Activated CD8-positive, alpha-beta T cell treated with anti-CD3 and anti-CD28 coated beads for 36 hours (primary cell): ENCODE data around the gene LHB. TPM values are rescaled to one million over a fixed set of nuclear protein-coding genes. Genes with fewer than 3 reads are reported as not detected.

Experiments
- ATAC-seq: fragments of 200-7000 bp; cut with Tn5 transposase; one replicate; pipeline ENCODE4 v1.10.0; 2021; ENCODE audit warnings: mild to moderate bottlenecking, moderate library complexity
- CTCF ChIA-PET: fragments of 350-600 bp; sonication (Branson Sonifier 250); formaldehyde crosslinking; loops from one replicate; lab custom pipeline; 2021; ENCODE audit warnings: antibody characterized with exemption; lab: Charles Lee
- POLR2A ChIA-PET: fragments of 350-600 bp; sonication (Branson Sonifier 250); formaldehyde crosslinking; loops from one replicate; lab custom pipeline; 2021; ENCODE audit warnings: antibody characterized with exemption; lab: Charles Lee
- DNase-seq: peaks from one replicate; pipeline ENCODE4 v3.0.0-alpha.2; 2020
- H3K27ac Mint-ChIP-seq: one replicate; pipeline ENCODE4 v1.8.0; 2021; ENCODE audit warnings: mild to moderate bottlenecking, mixed read lengths
- H3K27me3 Mint-ChIP-seq: one replicate; pipeline ENCODE4 v1.8.0; 2021; ENCODE audit warnings: mixed read lengths
- H3K36me3 Mint-ChIP-seq: one replicate; pipeline ENCODE4 v1.8.0; 2021; ENCODE audit warnings: low read depth, mixed read lengths
- H3K4me1 Mint-ChIP-seq: one replicate; pipeline ENCODE4 v1.8.0; 2021; ENCODE audit warnings: low read depth, mixed read lengths
- H3K4me3 Mint-ChIP-seq: one replicate; pipeline ENCODE4 v1.8.0; 2021; ENCODE audit warnings: mild to moderate bottlenecking, moderate library complexity, mixed read lengths
- H3K9me3 Mint-ChIP-seq: one replicate; pipeline ENCODE4 v1.8.0; 2021; ENCODE audit warnings: mixed read lengths
- CTCF ChIP-seq: fragments of 200-600 bp; IDR thresholded peaks from one replicate; pipeline ENCODE4 v1.8.0; 2022; ENCODE audit warnings: antibody characterized with exemption, mild to moderate bottlenecking
- intact Hi-C: fragments of 100-400 bp; cut with micrococcal nuclease; formaldehyde crosslinking; loops from one replicate; pipeline ENCODE4 v1.10.0; 2022
- total RNA-seq, 2 experiments: library from RNA; stranded (reverse); gene quantifications; one replicate each; pipeline ENCODE4 v1.2.3, GENCODE V29; 2021

LHB gene
- total RNA-seq, 2 experiments from 2014 or later, result not detected

- DNase-seq (peak; percentile 100), ATAC-seq (peak; percentile 95)
- intact Hi-C loops, result no loop called here
- peak within 1 kb of the TSS; percentile 98 for H3K27ac Mint-ChIP-seq
- no peaks in the 10 kb centered on the region for H3K27me3 Mint-ChIP-seq
- H3K4me1 Mint-ChIP-seq, result peaks cover 42% of the 10 kb centered on the region
- H3K36me3 Mint-ChIP-seq, result peaks cover 29% of the 10 kb centered on the region
- CTCF ChIA-PET, result interaction anchor here (0.7 to 5.7 kb wide), 40 partner anchors 8 to 348 kb away, joined by 3 to 101 read pairs (median 5); partner anchors contain the start of genes BAX, CGB7, DHDH and LIN7B
- H3K4me3 Mint-ChIP-seq, result peak within 1 kb of the TSS; percentile 95
- POLR2A ChIA-PET, result interaction anchor here (0.6 to 3.5 kb wide), 17 partner anchors 9 to 670 kb away, joined by 3 to 18 read pairs (median 4); partner anchors contain the start of genes FTL and LIN7B
- peak; percentile 97 for TF ChIP-seq CTCF
- no peaks in the 10 kb centered on the region for H3K9me3 Mint-ChIP-seq
These were observed 23.5 kb downstream of the LHB start, which contains the start of the genes GYS1 and RUVBL2 for GRCh38 chr19:48993175-48994034. GYS1 (minus strand) TSS chr19:48993309; CDS start chr19:48993112, 197 bp downstream. RUVBL2 (plus strand) TSS chr19:48993887; CDS start chr19:48993912, 25 bp downstream.

- Mint-ChIP-seq H3K4me1 (peaks cover 43% of the 10 kb centered on the region), H3K36me3 (peaks cover 34% of the 10 kb centered on the region), H3K27me3 (no peaks in the 10 kb centered on the region), H3K27ac (peak overlapping the region; percentile 91), H3K9me3 (no peaks in the 10 kb centered on the region), H3K4me3 (peak overlapping the region; percentile 95)
- ATAC-seq (no peak), DNase-seq (peak; percentile 39)
- TF ChIP-seq CTCF, result no peak
- ChIA-PET CTCF (interaction anchor here (0.9 to 5.7 kb wide), 27 partner anchors 7 to 347 kb away, joined by 3 to 101 read pairs (median 6); partner anchors contain the start of genes BAX, CGB7, DHDH and LIN7B), POLR2A (interaction anchor here (0.6 to 3.5 kb wide), 12 partner anchors 8 to 344 kb away, joined by 3 to 18 read pairs (median 5); partner anchors contain the start of genes FTL and LIN7B)
- intact Hi-C loops, result no loop called here
These were observed 24.2 kb downstream of the LHB start for GRCh38 chr19:48992581-48993174.

- H3K27ac Mint-ChIP-seq, result peak overlapping the region; percentile 91
- ChIA-PET POLR2A (interaction anchor here (0.6 to 3.5 kb wide), 7 partner anchors 8 to 116 kb away, joined by 3 to 12 read pairs (median 5); no protein-coding TSS in a partner anchor), CTCF (interaction anchor here (1.0 to 5.7 kb wide), 7 partner anchors 8 to 150 kb away, joined by 3 to 101 read pairs (median 6); partner anchors contain the start of gene BAX)
- intact Hi-C loops, result no loop called here
- no peaks in the 10 kb centered on the region for H3K27me3 Mint-ChIP-seq
- H3K4me3 Mint-ChIP-seq, result peak overlapping the region; percentile 95
- peaks cover 36% of the 10 kb centered on the region for H3K36me3 Mint-ChIP-seq
- H3K4me1 Mint-ChIP-seq, result peaks cover 47% of the 10 kb centered on the region
- ATAC-seq, result no peak
- no peak for DNase-seq
- H3K9me3 Mint-ChIP-seq, result no peaks in the 10 kb centered on the region
- no peak for TF ChIP-seq CTCF
These were observed 24.9 kb downstream of the LHB start for GRCh38 chr19:48991873-48992580.

GRCh38 chr19:48991011-48991609 lies 25.8 kb downstream of the LHB start:
- H3K27ac Mint-ChIP-seq, result peak overlapping the region; percentile 66
- POLR2A ChIA-PET, result interaction anchor here (1.5 kb wide), 1 partner anchor 15 kb away, joined by 8 read pairs; no protein-coding TSS in a partner anchor
- peak overlapping the region; percentile 20 for H3K4me3 Mint-ChIP-seq

More at GRCh38 chr19:48991011-48991609, 25.8 kb downstream of the LHB start:
- CTCF ChIA-PET, result interaction anchor here (0.6 to 5.7 kb wide), 6 partner anchors 9 to 149 kb away, joined by 3 to 101 read pairs (median 4); a partner anchor contains a TSS
- Mint-ChIP-seq H3K36me3 (peaks cover 43% of the 10 kb centered on the region), H3K27me3 (no peaks in the 10 kb centered on the region), H3K9me3 (no peaks in the 10 kb centered on the region), H3K4me1 (peaks cover 45% of the 10 kb centered on the region)
- no peak for DNase-seq
- no peak for TF ChIP-seq CTCF
- intact Hi-C loops, result no loop called here
- ATAC-seq, result no peak
